ENCODE measurements around the gene SIPA1L3.

The SIPA1L3 gene

DNA sequence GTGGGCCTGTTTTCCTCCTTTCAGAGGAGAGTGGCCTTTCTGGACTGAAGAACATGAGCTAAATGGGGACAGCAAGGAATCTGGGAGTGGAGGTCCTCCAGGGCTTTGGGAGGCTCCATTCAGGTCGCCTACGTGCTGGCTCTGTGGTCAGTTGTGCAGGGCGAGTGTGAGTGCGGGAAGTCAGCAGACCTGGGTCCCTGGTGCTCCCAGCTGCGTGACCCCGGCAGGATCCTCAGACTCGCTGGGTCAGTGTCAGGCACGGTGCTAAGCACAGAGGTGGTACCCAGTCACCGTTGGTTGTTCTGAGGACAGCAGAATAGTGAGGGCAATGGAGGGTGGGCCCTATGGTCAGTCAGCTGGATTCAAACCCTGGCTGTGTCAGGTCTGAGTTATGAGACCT is 85.8 kb downstream of the SIPA1L3 start:
- TF ChIP-seq, protein P1, sequence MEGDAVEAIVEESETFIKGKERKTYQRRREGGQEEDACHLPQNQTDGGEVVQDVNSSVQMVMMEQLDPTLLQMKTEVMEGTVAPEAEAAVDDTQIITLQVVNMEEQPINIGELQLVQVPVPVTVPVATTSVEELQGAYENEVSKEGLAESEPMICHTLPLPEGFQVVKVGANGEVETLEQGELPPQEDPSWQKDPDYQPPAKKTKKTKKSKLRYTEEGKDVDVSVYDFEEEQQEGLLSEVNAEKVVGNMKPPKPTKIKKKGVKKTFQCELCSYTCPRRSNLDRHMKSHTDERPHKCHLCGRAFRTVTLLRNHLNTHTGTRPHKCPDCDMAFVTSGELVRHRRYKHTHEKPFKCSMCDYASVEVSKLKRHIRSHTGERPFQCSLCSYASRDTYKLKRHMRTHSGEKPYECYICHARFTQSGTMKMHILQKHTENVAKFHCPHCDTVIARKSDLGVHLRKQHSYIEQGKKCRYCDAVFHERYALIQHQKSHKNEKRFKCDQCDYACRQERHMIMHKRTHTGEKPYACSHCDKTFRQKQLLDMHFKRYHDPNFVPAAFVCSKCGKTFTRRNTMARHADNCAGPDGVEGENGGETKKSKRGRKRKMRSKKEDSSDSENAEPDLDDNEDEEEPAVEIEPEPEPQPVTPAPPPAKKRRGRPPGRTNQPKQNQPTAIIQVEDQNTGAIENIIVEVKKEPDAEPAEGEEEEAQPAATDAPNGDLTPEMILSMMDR (IDR thresholded peaks at IDR 0.05; ENCODE audit: low read length): no peak
- TF ChIP-seq EZH2phosphoT487 (IDR thresholded peaks at IDR 0.05; ENCODE audit: low read length) (no peak), EZH2 (optimal IDR thresholded peaks at IDR 0.05; ENCODE audit: low read depth, low read length) (no peak)
- Histone ChIP-seq H2AFZ (ENCODE audit: low read length) (no peak overlapping the region), H3K36me3 (replicated peaks; ENCODE audit: insufficient read depth, low read length) (no peaks in the 10 kb centered on the region), H3K4me2 (ENCODE audit: low read depth, low read length) (no peak overlapping the region), H3K27ac (ENCODE audit: low read length) (no peak overlapping the region), H3K4me1 (ENCODE audit: low read length) (no peaks in the 10 kb centered on the region), H3K9me3 (replicated peaks; ENCODE audit: insufficient read depth, low read length) (no peaks in the 10 kb centered on the region), H3K79me2 (ENCODE audit: low read length) (no peaks in the 10 kb centered on the region), H3K9ac (ENCODE audit: low read length) (no peak overlapping the region), H3K4me3 (ENCODE audit: low read length) (no peak overlapping the region), H3K27me3 (replicated peaks; ENCODE audit: insufficient read depth, low read length) (no peaks in the 10 kb centered on the region), H4K20me1 (ENCODE audit: insufficient read depth, low read length) (no peaks in the 10 kb centered on the region), H3F3A (ENCODE audit: insufficient read depth, low read length) (no peaks in the 10 kb centered on the region), H3K9me2 (replicated peaks; ENCODE audit: insufficient read depth, low read length) (no peaks in the 10 kb centered on the region)
- DNase-seq: no peak

DNA sequence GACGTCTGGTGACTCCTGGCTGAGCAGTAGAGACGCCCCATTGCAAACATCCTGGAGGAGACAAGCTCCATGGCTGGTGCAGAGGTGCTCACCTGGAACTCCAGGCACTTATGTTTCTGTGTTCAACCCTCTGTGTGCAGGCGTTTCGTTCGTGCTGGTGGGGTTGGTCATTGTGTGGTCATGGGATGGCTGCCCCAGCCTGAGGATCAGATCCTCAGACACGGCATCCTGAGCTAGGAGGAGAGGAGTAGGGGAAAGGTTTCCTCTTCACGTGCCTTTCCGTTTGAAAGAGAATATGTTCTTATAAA is 87.8 kb downstream of the SIPA1L3 start:
- Histone ChIP-seq H3F3A (ENCODE audit: insufficient read depth, low read length) (no peaks in the 10 kb centered on the region), H2AFZ (ENCODE audit: low read length) (no peak overlapping the region), H3K4me1 (ENCODE audit: low read length) (no peaks in the 10 kb centered on the region), H3K27me3 (replicated peaks; ENCODE audit: insufficient read depth, low read length) (no peaks in the 10 kb centered on the region), H3K27ac (ENCODE audit: low read length) (no peak overlapping the region), H3K4me2 (ENCODE audit: low read depth, low read length) (no peak overlapping the region), H3K4me3 (ENCODE audit: low read length) (no peak overlapping the region), H3K9me2 (replicated peaks; ENCODE audit: insufficient read depth, low read length) (no peaks in the 10 kb centered on the region), H4K20me1 (ENCODE audit: insufficient read depth, low read length) (no peaks in the 10 kb centered on the region), H3K36me3 (replicated peaks; ENCODE audit: insufficient read depth, low read length) (no peaks in the 10 kb centered on the region), H3K9me3 (replicated peaks; ENCODE audit: insufficient read depth, low read length) (no peaks in the 10 kb centered on the region), H3K9ac (ENCODE audit: low read length) (no peak overlapping the region), H3K79me2 (ENCODE audit: low read length) (no peaks in the 10 kb centered on the region)
- TF ChIP-seq, protein P1 (IDR thresholded peaks at IDR 0.05; ENCODE audit: low read length): no peak
- DNase-seq: no peak

- DNase-seq: no peak
- Histone ChIP-seq H3K9ac (ENCODE audit: low read length) (no peak overlapping the region), H4K20me1 (ENCODE audit: insufficient read depth, low read length) (no peaks in the 10 kb centered on the region), H3K9me2 (replicated peaks; ENCODE audit: insufficient read depth, low read length) (no peaks in the 10 kb centered on the region), H3K4me1 (ENCODE audit: low read length) (no peaks in the 10 kb centered on the region), H3K27ac (ENCODE audit: low read length) (no peak overlapping the region), H3K9me3 (replicated peaks; ENCODE audit: insufficient read depth, low read length) (no peaks in the 10 kb centered on the region), H3K27me3 (replicated peaks; ENCODE audit: insufficient read depth, low read length) (no peaks in the 10 kb centered on the region), H3F3A (ENCODE audit: insufficient read depth, low read length) (no peaks in the 10 kb centered on the region), H2AFZ (ENCODE audit: low read length) (no peak overlapping the region), H3K79me2 (ENCODE audit: low read length) (no peaks in the 10 kb centered on the region), H3K36me3 (replicated peaks; ENCODE audit: insufficient read depth, low read length) (no peaks in the 10 kb centered on the region), H3K4me3 (ENCODE audit: low read length) (no peak overlapping the region), H3K4me2 (ENCODE audit: low read depth, low read length) (no peak overlapping the region)
- TF ChIP-seq, protein P1 (IDR thresholded peaks at IDR 0.05; ENCODE audit: low read length): no peak
- TF ChIP-seq EZH2phosphoT487 (IDR thresholded peaks at IDR 0.05; ENCODE audit: low read length) (no peak), EZH2 (optimal IDR thresholded peaks at IDR 0.05; ENCODE audit: low read depth, low read length) (no peak)
Observed at GRCh38 chr19:37995346-37995745, 88.3 kb downstream of the SIPA1L3 start.

DNA sequence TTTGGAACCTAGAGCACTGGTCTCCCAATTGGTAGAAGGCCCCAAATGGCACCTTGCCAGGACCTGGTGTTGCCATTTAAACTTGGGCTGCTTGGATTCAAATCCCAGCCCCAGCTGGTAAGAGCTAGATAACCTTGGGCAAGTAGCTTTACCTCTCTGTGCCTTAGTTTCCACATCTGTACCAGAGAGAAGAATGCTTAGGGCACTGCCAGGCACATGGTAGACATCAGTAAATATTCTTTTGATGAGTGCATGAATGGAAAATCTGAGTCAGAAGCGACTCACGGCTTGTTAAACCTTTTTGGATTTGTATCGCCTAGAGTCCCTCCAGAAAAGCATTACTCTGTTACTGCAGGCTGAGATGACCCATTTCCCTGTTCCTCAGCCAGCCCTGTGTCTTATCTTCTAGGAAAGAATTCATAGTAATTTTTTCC is 90.9 kb downstream of the SIPA1L3 start:
- Histone ChIP-seq H3K27me3 (replicated peaks; ENCODE audit: insufficient read depth, low read length) (no peaks in the 10 kb centered on the region), H3K79me2 (ENCODE audit: low read length) (no peaks in the 10 kb centered on the region), H3K9me2 (replicated peaks; ENCODE audit: insufficient read depth, low read length) (no peaks in the 10 kb centered on the region), H4K20me1 (ENCODE audit: insufficient read depth, low read length) (no peaks in the 10 kb centered on the region), H3K4me1 (ENCODE audit: low read length) (no peaks in the 10 kb centered on the region), H3K4me2 (ENCODE audit: low read depth, low read length) (no peak overlapping the region), H3K36me3 (replicated peaks; ENCODE audit: insufficient read depth, low read length) (no peaks in the 10 kb centered on the region), H3K9ac (ENCODE audit: low read length) (no peak overlapping the region), H3K4me3 (ENCODE audit: low read length) (no peak overlapping the region), H2AFZ (ENCODE audit: low read length) (no peak overlapping the region), H3F3A (ENCODE audit: insufficient read depth, low read length) (no peaks in the 10 kb centered on the region), H3K27ac (ENCODE audit: low read length) (no peak overlapping the region), H3K9me3 (replicated peaks; ENCODE audit: insufficient read depth, low read length) (no peaks in the 10 kb centered on the region)
- DNase-seq: no peak
- TF ChIP-seq, protein P1 (IDR thresholded peaks at IDR 0.05; ENCODE audit: low read length): no peak
- TF ChIP-seq EZH2 (optimal IDR thresholded peaks at IDR 0.05; ENCODE audit: low read depth, low read length) (no peak), EZH2phosphoT487 (IDR thresholded peaks at IDR 0.05; ENCODE audit: low read length) (no peak)
